ENCODE data around the gene CD93. TPM values are rescaled to one million over a fixed set of nuclear protein-coding genes. Genes with fewer than 3 reads are reported as not detected.

The CD93 gene
- total RNA-seq, 4 donors from 2014 or later, result 17.3 to 22.2 (median 21.1) TPM

DNA sequence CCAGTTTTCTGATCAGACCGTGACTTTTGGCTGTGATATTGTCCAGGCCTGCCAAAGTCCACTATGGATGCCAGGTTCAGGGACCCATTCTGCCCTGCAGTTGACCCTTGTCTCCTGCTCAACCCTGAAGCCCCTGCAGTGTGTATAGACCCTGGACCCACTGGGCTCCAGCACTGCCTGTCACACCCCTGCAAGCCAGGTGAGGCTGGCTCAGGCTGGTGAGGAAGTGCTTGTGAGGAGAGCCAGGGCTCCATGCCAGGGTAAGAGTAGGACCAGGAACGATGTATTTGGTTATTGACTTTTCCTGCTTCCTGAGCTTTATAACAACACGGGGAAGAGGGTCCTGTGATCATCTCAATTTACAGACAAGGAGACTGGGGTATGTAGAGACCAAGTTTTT is 19.1 kb upstream of the CD93 start:
- H3K27me3 ChIP-seq, result no peaks in the 10 kb centered on the region
- ATAC-seq (no peak), DNase-seq (no peak)
- in situ Hi-C loops (cut with MboI; ENCODE audit: low sequenced_read_pairs in 4 of 4), result no loop called here
- H3K9me3 ChIP-seq, result no peaks in the 10 kb centered on the region
- no peak overlapping the region for H3K4me3 ChIP-seq
- peaks cover 8 to 40% of the 10 kb centered on the region in 2 donors for H3K4me1 ChIP-seq
- H3K36me3 ChIP-seq, result no peaks in the 10 kb centered on the region
- TF ChIP-seq, protein P1, sequence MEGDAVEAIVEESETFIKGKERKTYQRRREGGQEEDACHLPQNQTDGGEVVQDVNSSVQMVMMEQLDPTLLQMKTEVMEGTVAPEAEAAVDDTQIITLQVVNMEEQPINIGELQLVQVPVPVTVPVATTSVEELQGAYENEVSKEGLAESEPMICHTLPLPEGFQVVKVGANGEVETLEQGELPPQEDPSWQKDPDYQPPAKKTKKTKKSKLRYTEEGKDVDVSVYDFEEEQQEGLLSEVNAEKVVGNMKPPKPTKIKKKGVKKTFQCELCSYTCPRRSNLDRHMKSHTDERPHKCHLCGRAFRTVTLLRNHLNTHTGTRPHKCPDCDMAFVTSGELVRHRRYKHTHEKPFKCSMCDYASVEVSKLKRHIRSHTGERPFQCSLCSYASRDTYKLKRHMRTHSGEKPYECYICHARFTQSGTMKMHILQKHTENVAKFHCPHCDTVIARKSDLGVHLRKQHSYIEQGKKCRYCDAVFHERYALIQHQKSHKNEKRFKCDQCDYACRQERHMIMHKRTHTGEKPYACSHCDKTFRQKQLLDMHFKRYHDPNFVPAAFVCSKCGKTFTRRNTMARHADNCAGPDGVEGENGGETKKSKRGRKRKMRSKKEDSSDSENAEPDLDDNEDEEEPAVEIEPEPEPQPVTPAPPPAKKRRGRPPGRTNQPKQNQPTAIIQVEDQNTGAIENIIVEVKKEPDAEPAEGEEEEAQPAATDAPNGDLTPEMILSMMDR (IDR thresholded peaks at IDR 0.05 in 4 of 5, conservative IDR thresholded peaks at IDR 0.05 in 1 of 5), result no peak
- no peak for TF ChIP-seq POLR2A (IDR thresholded peaks at IDR 0.05)
- intact Hi-C loops (cut with DNase I; ENCODE audit: low total_unique reads), result no loop called here
- H3K27ac ChIP-seq, result peak overlapping the region in 3 of 4 donors; percentile 68 to 76 (median 70)

DNA sequence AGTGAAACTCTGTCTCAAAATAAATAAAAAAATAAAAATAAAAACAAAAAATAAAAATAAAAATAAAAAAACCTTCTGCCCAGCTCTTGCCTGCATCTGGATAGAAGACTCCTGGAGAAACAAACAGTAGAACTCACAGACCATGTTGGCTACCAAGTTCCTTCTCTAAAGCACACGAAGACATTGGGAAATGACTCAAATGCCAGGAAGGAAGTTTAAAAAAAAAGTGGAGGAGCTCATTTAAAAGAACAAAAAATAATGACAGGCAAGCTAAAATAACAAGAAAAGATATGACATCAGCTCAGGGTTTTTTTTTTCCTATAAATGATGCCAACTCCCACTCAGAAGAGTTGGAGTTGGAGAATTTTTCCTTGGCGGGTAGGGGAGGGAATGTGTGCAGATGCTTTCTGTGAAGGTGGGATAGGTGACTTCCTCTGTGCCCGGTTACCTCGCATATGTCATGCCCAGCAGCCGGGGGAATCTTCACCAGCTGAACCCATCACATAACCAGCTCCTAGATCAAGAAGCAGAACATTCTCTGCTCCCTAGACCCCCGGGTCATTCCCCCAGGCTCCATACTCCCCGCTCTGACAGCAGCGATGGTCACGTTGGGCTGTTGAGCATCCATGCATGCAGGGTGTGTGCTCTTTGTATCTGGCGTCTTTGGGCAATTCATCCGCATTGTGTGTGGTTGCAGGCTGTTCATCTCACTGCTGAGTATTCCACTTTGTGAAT is 17.3 kb upstream of the CD93 start:
- DNase-seq (no peak), ATAC-seq (peak; percentile 18 to 35)
- no peaks in the 10 kb centered on the region for H3K36me3 ChIP-seq
- H3K4me3 ChIP-seq, result no peak overlapping the region
- no peak for TF ChIP-seq POLR2A (IDR thresholded peaks at IDR 0.05)
- peak overlapping the region; percentile 38 to 76 (median 69) for H3K27ac ChIP-seq
- H3K9me3 ChIP-seq, result no peaks in the 10 kb centered on the region
- peaks cover 8 to 40% of the 10 kb centered on the region in 2 donors for H3K4me1 ChIP-seq
- H3K27me3 ChIP-seq, result no peaks in the 10 kb centered on the region
- in situ Hi-C loops (cut with MboI; ENCODE audit: low sequenced_read_pairs in 4 of 4) (no loop called here), intact Hi-C loops (cut with DNase I; ENCODE audit: low total_unique reads) (no loop called here)

- no peaks in the 10 kb centered on the region for H3K27me3 ChIP-seq
- in situ Hi-C loops (cut with MboI; ENCODE audit: low sequenced_read_pairs in 4 of 4), result no loop called here
- peak overlapping the region in 3 of 4 donors; percentile 68 to 75 (median 70) for H3K27ac ChIP-seq
- H3K9me3 ChIP-seq, result no peaks in the 10 kb centered on the region
- no peak for TF ChIP-seq POLR2A (IDR thresholded peaks at IDR 0.05)
- TF ChIP-seq, protein P1 (IDR thresholded peaks at IDR 0.05 in 4 of 5, conservative IDR thresholded peaks at IDR 0.05 in 1 of 5), result no peak
- intact Hi-C loops (cut with DNase I; ENCODE audit: low total_unique reads), result no loop called here
- ATAC-seq, result no peak
- no peak overlapping the region for H3K4me3 ChIP-seq
- no peak for DNase-seq
- H3K36me3 ChIP-seq, result no peaks in the 10 kb centered on the region
- peaks cover 8 to 32% of the 10 kb centered on the region in 2 donors for H3K4me1 ChIP-seq
Measured at GRCh38 chr20:23101696-23102406, 15.7 kb upstream of the CD93 start.

DNA sequence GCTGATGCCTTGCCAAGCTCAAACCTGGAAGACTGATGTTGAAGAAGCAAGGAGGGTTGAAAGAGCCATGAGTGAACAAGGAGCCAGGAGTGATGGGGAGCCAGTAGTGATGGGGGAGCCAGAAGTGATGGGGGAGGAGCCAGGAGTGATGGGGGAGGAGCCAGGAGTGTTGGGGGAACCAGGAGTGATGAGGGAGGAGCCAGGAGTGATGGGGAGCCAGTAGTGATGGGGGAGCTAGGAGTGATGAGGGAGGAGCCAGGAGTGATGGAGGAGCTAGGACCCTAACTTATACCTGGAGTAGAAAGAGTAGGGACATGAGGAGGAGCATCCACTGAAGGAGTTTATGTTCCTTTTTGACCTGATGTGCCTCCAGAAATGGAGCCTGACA is 14.6 kb upstream of the CD93 start:
- in situ Hi-C loops (cut with MboI; ENCODE audit: low sequenced_read_pairs in 4 of 4), result no loop called here
- peaks cover 0 to 23% of the 10 kb centered on the region in 2 donors for H3K4me1 ChIP-seq
- no peaks in the 10 kb centered on the region for H3K27me3 ChIP-seq
- no peaks in the 10 kb centered on the region for H3K36me3 ChIP-seq
- no peak for ATAC-seq
- H3K4me3 ChIP-seq, result no peak overlapping the region
- no peaks in the 10 kb centered on the region for H3K9me3 ChIP-seq
- intact Hi-C loops (cut with DNase I; ENCODE audit: low total_unique reads), result no loop called here
- no peak overlapping the region for H3K27ac ChIP-seq
- no peak for DNase-seq
- TF ChIP-seq POLR2A (IDR thresholded peaks at IDR 0.05), result no peak
- TF ChIP-seq, protein P1 (IDR thresholded peaks at IDR 0.05 in 4 of 5, conservative IDR thresholded peaks at IDR 0.05 in 1 of 5), result no peak
